NOMO-1 treated with dmso at 0.1 percent for 144 hours (cell line): ENCODE data around the gene ADAMTS14.

ENCODE experiments used
- DNase-seq: peaks from one replicate; lab custom pipeline; 2025; ENCODE audit not compliant: unreplicated experiment; lab: John Stamatoyannopoulos, UW

ADAMTS14 gene

DNA sequence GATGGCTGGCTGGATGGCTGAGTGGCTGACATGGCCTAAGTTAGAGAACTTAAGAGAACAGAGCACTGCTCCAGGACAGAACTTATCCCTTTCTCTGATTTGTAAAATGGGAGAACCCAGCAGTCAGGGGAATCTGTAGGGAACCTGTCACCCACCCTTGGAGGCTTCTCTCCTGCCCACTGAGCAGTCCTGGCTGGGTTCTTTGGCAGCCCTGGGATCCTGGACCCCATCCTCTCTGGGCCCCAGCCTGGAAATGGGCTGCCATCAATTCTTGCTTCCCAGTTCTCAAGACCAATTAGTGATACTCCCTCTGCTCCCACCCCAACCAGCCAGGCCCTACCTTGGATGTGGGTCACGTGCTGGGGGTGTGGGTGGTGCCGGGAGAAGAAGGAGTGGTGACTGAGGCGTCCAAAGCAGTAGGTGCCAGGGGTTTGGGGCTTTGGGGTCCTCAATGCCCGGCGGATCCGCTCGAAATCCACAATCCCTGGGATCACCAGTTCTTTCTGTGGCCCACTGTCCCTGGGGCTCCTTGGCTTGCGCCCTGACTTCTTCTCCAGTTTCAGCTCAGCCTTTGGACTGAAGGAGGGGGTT, 109.2 kb downstream of the ADAMTS14 start:
- DNase-seq: no peak

DNA sequence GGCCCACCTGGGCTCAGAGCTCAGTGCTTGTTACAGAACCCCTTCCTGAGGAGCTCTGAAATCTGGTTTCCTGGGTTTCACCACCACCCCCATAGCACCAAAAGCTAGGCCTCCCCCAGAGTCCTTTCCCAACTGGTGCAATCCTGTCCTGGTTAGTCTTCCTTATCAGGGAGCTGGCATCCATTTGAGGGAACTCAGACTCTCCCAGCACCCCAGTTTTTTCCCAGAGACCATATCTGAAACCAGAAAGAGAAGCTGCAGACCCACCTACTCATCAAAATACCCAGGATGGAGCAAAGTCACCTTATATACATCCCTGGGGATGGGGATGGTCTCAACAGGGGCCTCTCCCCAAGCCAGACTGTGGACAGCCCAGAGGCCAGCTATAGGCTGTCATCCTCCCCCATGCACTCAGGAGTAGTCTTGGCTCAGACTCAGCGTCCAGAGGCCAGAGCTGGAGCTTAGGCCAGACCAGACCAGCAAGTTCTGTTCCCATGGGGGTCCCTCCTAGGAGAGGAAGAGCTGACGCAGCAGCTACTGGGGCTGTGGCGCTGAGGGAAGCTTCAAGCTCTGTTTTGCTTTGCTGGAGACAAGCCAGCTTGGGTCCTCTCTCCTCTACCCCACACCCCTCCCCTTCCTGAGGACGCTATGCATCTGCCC, 109.9 kb downstream of the ADAMTS14 start:
- DNase-seq: no peak

GRCh38 chr10:70782746-70783680, 110.7 kb downstream of the ADAMTS14 start:
- DNase-seq: no peak

DNA sequence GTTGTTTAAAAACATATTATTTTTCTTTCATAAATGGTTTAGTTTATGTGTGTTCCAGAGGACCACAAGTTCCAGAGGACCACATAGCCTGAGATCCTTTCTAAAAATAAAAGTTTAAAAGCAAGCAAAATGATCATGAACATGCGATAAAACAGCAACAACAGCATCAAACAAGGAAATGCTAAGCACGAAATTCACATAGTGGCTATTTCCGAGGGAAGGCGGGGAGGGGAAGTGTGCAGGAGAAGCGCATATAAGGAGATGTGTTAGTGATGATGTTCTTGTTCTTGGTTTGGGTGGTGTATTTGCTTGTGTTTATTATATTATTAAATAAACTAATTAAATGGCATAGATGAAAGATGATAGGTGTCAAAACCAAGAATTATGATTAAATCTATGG, 111.7 kb downstream of the ADAMTS14 start:
- DNase-seq: no peak

DNA sequence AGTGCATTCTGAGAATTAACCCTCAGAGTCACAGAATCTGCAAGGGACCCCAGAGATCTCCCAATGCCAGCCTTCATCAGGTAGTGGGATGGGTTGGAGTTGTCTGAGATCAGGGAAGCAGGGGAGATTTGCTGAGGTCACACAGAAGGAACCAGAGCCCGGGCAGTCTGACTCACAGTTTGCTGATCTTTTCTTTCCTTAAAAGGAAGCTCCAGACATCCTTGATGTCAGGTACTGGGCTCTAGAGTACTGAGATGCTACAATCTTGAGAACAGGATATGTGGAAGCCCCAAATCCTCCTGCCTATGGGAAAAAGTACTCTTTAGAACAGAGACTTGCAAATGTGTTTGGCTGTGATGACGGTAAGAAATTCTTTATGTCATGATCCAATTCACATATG, 112.2 kb downstream of the ADAMTS14 start:
- DNase-seq: no peak

GRCh38 chr10:70785190-70785589, 112.9 kb downstream of the ADAMTS14 start, which contains the start of gene TBATA:
TSS of gene TBATA (minus strand) at chr10:70785377. CDS start at chr10:70783379, 1,998 bp downstream.
- DNase-seq: no peak

DNA sequence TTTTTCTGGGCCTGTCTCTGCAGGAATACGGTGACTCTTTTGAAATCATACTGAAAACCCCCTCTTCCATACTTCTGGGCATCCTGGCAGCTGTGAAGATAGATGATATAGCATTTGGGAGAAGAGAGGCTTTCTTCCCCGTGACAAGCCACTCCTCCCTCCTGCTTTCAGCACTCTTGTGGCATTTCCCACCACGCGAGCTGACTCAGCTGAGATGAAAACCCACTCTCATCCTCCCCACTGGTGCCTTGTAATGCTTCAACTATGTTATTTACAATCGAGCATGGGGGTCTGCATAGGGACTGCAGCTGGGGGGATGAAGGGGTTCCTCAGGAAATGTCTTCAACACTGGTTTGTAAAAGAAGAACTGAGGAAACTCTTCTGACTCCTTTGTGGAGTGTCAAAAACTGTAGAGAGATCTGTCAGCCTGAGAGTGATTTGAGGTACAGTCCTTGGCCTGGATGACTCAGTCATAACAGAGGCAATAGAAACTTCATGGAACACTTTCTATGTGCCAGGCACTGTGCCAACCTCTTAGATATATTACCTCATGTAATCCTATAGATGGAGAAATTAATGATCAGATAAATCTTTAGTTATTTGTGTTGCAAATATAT, 114.6 kb downstream of the ADAMTS14 start:
- DNase-seq: no peak

- DNase-seq: no peak
These were observed 119.2 kb downstream of the ADAMTS14 start for GRCh38 chr10:70791386-70792039.

DNA sequence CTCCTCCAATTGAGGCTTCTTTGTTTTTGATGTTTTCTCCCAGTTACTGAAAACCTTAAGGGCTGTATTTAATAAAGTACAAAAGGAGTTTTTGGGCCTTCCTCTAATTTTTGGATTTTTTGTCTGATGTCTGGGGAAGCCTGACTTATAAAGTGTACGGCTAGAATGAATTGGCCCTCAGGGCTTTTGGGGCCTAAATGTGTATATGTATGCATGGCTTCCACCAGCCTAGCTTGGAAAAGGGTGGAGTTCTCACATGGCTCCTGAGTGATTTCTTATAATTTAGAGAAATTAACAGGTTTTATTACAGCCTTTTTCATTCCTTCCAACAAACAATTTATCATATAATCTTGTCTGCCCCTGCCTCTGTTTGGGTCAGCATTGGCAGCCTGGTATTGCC, 123.3 kb downstream of the ADAMTS14 start:
- no peak for DNase-seq

- no peak for DNase-seq
These were observed 125.5 kb downstream of the ADAMTS14 start for GRCh38 chr10:70797840-70798239.

GRCh38 chr10:70799124-70799523, 126.8 kb downstream of the ADAMTS14 start:
- no peak for DNase-seq

GRCh38 chr10:70801854-70802253, 129.5 kb downstream of the ADAMTS14 start:
- DNase-seq: no peak

DNA sequence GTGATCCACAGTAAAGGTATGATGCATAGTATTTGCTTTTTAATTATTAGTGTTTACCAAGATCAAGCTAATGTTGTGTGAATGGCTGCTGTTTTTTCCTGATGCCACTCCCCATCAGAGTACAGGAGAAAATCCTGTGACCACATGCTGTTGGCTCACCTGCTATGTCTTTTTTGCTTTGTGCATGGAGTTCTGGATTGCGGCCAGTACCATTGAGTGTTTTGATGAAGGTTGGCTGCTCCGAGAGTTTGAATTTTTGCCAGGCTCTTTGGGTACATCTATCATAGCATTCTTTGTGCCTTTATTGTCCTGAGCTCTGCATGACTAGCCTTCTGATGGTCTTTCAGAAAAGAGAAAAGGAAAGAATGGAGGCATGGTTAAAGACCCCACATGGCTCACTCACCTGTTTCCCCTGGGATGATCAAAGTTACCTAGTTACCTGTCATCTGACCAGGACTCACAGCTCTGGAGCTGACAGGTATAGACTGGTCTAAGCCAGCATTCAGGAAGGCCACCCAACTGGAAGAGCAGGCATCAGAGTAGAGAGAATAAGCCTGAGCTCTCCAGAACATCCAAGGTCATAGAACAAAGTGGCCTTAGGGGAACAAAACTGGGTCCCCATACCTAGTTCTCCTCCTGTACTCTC, 131.6 kb downstream of the ADAMTS14 start:
- no peak for DNase-seq

- no peak for DNase-seq
These were observed 132.1 kb downstream of the ADAMTS14 start for GRCh38 chr10:70804421-70804808.

- no peak for DNase-seq
These were observed 133.4 kb downstream of the ADAMTS14 start for GRCh38 chr10:70805619-70806215.

GRCh38 chr10:70806841-70807240, 134.5 kb downstream of the ADAMTS14 start:
- DNase-seq: no peak

DNA sequence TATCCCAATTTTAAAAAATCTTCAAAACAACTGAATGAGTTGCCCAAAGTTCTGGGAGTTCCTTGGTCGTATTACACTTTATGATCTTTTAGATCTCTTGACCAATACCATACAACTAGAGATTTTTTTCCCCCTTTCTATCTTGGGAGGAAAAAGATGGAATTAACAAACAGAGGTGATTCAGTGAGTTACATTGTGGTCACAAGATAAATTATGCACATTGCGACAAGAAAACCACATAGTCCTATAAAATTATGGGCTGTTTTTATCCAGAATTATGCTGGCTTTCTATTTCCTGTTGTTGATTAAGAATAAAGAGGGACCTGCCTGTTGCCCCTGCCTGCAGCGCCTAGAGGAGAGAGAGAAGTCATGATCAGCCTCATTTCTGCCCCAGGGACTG, 135.2 kb downstream of the ADAMTS14 start:
- no peak for DNase-seq

DNA sequence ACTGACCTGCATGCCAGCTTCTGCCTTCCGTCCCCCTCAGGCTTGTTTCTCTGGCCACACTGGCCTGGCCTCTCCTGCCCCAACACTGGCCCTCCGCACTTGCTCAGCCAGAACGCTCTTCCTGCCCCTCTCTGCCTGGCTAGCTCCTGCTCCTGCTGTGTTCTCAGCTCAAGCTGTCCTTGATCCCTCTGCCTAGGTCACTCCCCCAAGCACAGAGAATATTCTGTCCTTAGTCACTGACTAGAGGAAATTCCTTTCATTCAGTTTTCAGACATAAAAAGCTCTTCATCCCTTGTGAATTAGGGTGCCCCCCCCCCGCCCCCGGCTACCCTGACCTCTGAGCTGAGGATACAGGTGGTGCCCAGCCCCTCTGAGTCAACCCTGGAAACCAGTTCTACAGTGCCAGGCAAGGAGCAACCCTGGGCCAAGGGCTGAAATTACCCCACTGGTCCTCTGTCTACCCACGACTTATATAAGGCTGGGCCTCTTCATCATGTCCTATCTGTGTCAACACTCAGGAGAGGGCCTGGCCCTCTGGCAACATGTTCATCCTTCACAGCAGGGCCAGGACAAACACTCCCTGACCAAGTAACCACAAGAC, 136.8 kb downstream of the ADAMTS14 start:
- no peak for DNase-seq

- DNase-seq: no peak
These were observed 137.4 kb downstream of the ADAMTS14 start for GRCh38 chr10:70809726-70810125.

- no peak for DNase-seq
These were observed 138.7 kb downstream of the ADAMTS14 start for GRCh38 chr10:70810967-70811366.
